MM.1S (cell line): ENCODE measurements around the gene LGALS7.

Experiments used
- CTCF ChIP-seq: fragments of 300-600 bp; sonication (generic); IDR thresholded peaks from 2 replicates; pipeline ENCODE4 v1.5.1; 2016; ENCODE audit warnings: antibody characterized with exemption, low read length, mixed read lengths
- EZH2 ChIP-seq: fragments of 300-600 bp; sonication (generic); optimal IDR thresholded peaks from 2 replicates; pipeline ENCODE3; 2017; ENCODE audit warnings: low read depth, mild to moderate bottlenecking, antibody characterized with exemption, low read length, mixed read lengths

- no peak for TF ChIP-seq CTCF
- TF ChIP-seq EZH2 = no peak
Measured at GRCh38 chr19:38721979-38722773, 51.1 kb downstream of the LGALS7 start.
